Neuronal stem cell (in vitro differentiated cells): ENCODE data around the gene SMARCC2. TPM values are rescaled to one million over a fixed set of nuclear protein-coding genes. Genes with fewer than 3 reads are reported as not detected.

Experiments
- DNase-seq: peaks from one replicate; pipeline ENCODE4 v3.0.0-alpha.2; 2013; ENCODE audit warnings: low spot score
- H2AFZ ChIP-seq: one replicate; pipeline ENCODE4 v1.6.1; 2013; ENCODE audit warnings: mild to moderate bottlenecking, low read length, inconsistent platforms
- H2AK5ac ChIP-seq: 2 replicates; pipeline ENCODE4 v1.6.1; 2013; ENCODE audit warnings: low read depth, mild to moderate bottlenecking, inconsistent platforms, low read length, moderate library complexity, mixed read lengths
- H2BK120ac ChIP-seq: 2 replicates; pipeline ENCODE4 v1.6.1; 2013; ENCODE audit warnings: low read depth, mild to moderate bottlenecking, inconsistent platforms, low read length, moderate library complexity, mixed read lengths
- H2BK12ac ChIP-seq: one replicate; pipeline ENCODE4 v1.6.1; 2013; ENCODE audit warnings: low read length, inconsistent platforms
- H2BK15ac ChIP-seq: 2 replicates; pipeline ENCODE4 v1.6.1; 2013; ENCODE audit warnings: mild to moderate bottlenecking, low read length, inconsistent platforms, mixed read lengths
- H2BK5ac ChIP-seq: one replicate; pipeline ENCODE4 v1.6.1; 2013; ENCODE audit warnings: inconsistent platforms, mild to moderate bottlenecking, low read length, moderate library complexity
- H3K14ac ChIP-seq: one replicate; pipeline ENCODE4 v1.6.1; 2013; ENCODE audit warnings: low read length, inconsistent platforms
- H3K18ac ChIP-seq: 2 replicates; pipeline ENCODE4 v1.6.1; 2013; ENCODE audit warnings: low read length, inconsistent platforms
- H3K23ac ChIP-seq: 2 replicates; pipeline ENCODE4 v1.6.1; 2013; ENCODE audit warnings: low read depth, mild to moderate bottlenecking, mixed read lengths, low read length, inconsistent platforms; ENCODE audit not compliant: poor library complexity
- H3K27ac ChIP-seq: replicated peaks from 3 replicates; pipeline ENCODE4 v1.5.1; 2013; ENCODE audit warnings: low read length, inconsistent platforms
- H3K27me3 ChIP-seq, 3 experiments: 2 replicates each; pipeline ENCODE4 v1.6.1; 2013; ENCODE audit warnings: low read length in 3 of 3, mild to moderate bottlenecking in 2 of 3, inconsistent platforms in 1 of 3, low read depth in 1 of 3, mixed read lengths in 1 of 3, moderate library complexity in 1 of 3; ENCODE audit not compliant: control insufficient read depth in 3 of 3, insufficient read depth in 3 of 3
- H3K36me3 ChIP-seq, 2 donors: replicated peaks in 1 of 2; 2 replicates each; pipeline ENCODE4 v1.6.1; 2013; ENCODE audit warnings: low read length in 2 of 2; ENCODE audit not compliant: control insufficient read depth in 2 of 2, insufficient read depth in 2 of 2
- H3K4ac ChIP-seq: 2 replicates; pipeline ENCODE4 v1.6.1; 2013; ENCODE audit warnings: inconsistent platforms, mild to moderate bottlenecking, low read length, moderate library complexity
- H3K4me1 ChIP-seq, 2 donors: 1 replicate in 1 of 2; 2 replicates in 1 of 2; pipeline ENCODE4 v1.6.1; 2013; ENCODE audit warnings: low read length in 2 of 2, low read depth in 1 of 2; ENCODE audit not compliant: control insufficient read depth in 2 of 2, insufficient read depth in 1 of 2
- H3K4me2 ChIP-seq: one replicate; pipeline ENCODE4 v1.6.1; 2013; ENCODE audit warnings: mild to moderate bottlenecking, low read length, inconsistent platforms; ENCODE audit not compliant: insufficient read depth, poor library complexity, severe bottlenecking
- H3K4me3 ChIP-seq, 2 donors: 2 replicates each; pipeline ENCODE4 v1.5.1; 2013; ENCODE audit warnings: low read length in 2 of 2, mild to moderate bottlenecking in 2 of 2, inconsistent platforms in 1 of 2, moderate library complexity in 1 of 2
- H3K79me1 ChIP-seq: one replicate; pipeline ENCODE4 v1.6.1; 2013; ENCODE audit warnings: low read depth, mild to moderate bottlenecking, inconsistent platforms, low read length, moderate library complexity
- H3K9ac ChIP-seq: one replicate; pipeline ENCODE4 v1.6.1; 2013; ENCODE audit warnings: mild to moderate bottlenecking, low read depth, low read length, inconsistent platforms; ENCODE audit not compliant: poor library complexity
- H3K9me3 ChIP-seq, 2 donors: replicated peaks in 1 of 2; 2 replicates each; pipeline versions ENCODE3 to v1.6.1; 2013; ENCODE audit warnings: low read length in 2 of 2, mild to moderate bottlenecking in 2 of 2, inconsistent platforms in 1 of 2, low read depth in 1 of 2, mixed read lengths in 1 of 2, moderate library complexity in 1 of 2; ENCODE audit not compliant: control insufficient read depth in 2 of 2, insufficient read depth in 1 of 2
- H4K8ac ChIP-seq: one replicate; pipeline ENCODE4 v1.6.1; 2013; ENCODE audit warnings: low read depth, mild to moderate bottlenecking, inconsistent platforms, low read length, moderate library complexity
- H4K91ac ChIP-seq: one replicate; pipeline ENCODE4 v1.6.1; 2013; ENCODE audit warnings: low read length, low read depth, mild to moderate bottlenecking, inconsistent platforms; ENCODE audit not compliant: poor library complexity
- WGBS, 2 donors: extraction: QIAGEN DNeasy Blood & Tissue Kit; methylation state at CpG; one replicate each; pipeline ENCODE4 v1.1.7; 2013; ENCODE audit warnings: missing lambda C conversion rate in 2 of 2, mixed read lengths in 1 of 2; ENCODE audit not compliant: insufficient read length in 2 of 2, insufficient replicate concordance in 1 of 2; ENCODE audit errors: extremely low coverage in 2 of 2; 5-methylcytosine and 5-hydroxymethylcytosine counted together
- polyA plus RNA-seq, 2 experiments: library from polyadenylated mRNA; stranded (reverse); fragments of 200-250 nt; gene quantifications; one replicate each; pipeline ENCODE4 v1.2.3, GENCODE V29; 2013

Gene SMARCC2
- 69.4 TPM for polyA plus RNA-seq (2013, experiment 1 of 2)
- polyA plus RNA-seq (2013, experiment 2 of 2), result 66.2 TPM

GRCh38 chr12:56189099-56189917, at the start of gene SMARCC2:
Gene SMARCC2 (minus strand): TSS chr12:56189483. CDS start chr12:56189461, 22 bp downstream.
- H2BK5ac ChIP-seq, result peak within 1 kb of the TSS; percentile 96
- peak within 1 kb of the TSS; percentile 76 to 93 for H3K4me3 ChIP-seq
- peak within 1 kb of the TSS; percentile 78 for H3K4ac ChIP-seq
- no peaks in the 10 kb centered on the region for H3K27me3 ChIP-seq
- H3K18ac ChIP-seq, result peak within 1 kb of the TSS; percentile 99
- H4K8ac ChIP-seq, result no peak within 1 kb of the TSS
- H4K91ac ChIP-seq, result no peak within 1 kb of the TSS
- H3K4me1 ChIP-seq, result peaks cover 7 to 9% of the 10 kb centered on the region in 2 donors
- peak; percentile 87 for DNase-seq
- peak within 1 kb of the TSS; percentile 87 for H3K27ac ChIP-seq
- H3K79me1 ChIP-seq, result no peaks in the 10 kb centered on the region
- H2AK5ac ChIP-seq, result peak within 1 kb of the TSS; percentile 40
- WGBS, 2 donors, result no CpG with 5 or more reads among the region's 93 CpGs
- peak within 1 kb of the TSS; percentile 97 for H3K9ac ChIP-seq
- no peak within 1 kb of the TSS for H2BK120ac ChIP-seq
- peak within 1 kb of the TSS; percentile 56 for H2BK15ac ChIP-seq
- H3K14ac ChIP-seq, result peak within 1 kb of the TSS; percentile 25
- peak within 1 kb of the TSS; percentile 91 for H2AFZ ChIP-seq
- peak within 1 kb of the TSS; percentile 79 for H3K4me2 ChIP-seq
- H3K23ac ChIP-seq, result peak within 1 kb of the TSS; percentile 81
- no peaks in the 10 kb centered on the region for H3K9me3 ChIP-seq
- peaks cover 14 to 35% of the 10 kb centered on the region in 2 donors for H3K36me3 ChIP-seq
- H2BK12ac ChIP-seq, result no peak within 1 kb of the TSS

- DNase-seq, result no peak
- Histone ChIP-seq H3K4ac (no peak overlapping the region), H3K9ac (no peak overlapping the region), H2AFZ (no peak overlapping the region), H2BK15ac (no peak overlapping the region), H2BK5ac (peak overlapping the region; percentile 39), H2AK5ac (no peak overlapping the region), H2BK12ac (no peak overlapping the region), H3K27me3 (no peaks in the 10 kb centered on the region), H3K14ac (no peak overlapping the region), H4K8ac (no peak overlapping the region), H2BK120ac (no peak overlapping the region), H3K9me3 (peaks cover 5 to 7% of the 10 kb centered on the region in 2 donors), H3K27ac (no peak overlapping the region), H3K18ac (no peak overlapping the region), H3K36me3 (peaks cover 39 to 64% of the 10 kb centered on the region in 2 donors), H3K4me3 (no peak overlapping the region), H4K91ac (no peak overlapping the region), H3K23ac (no peak overlapping the region), H3K79me1 (peaks cover 4% of the 10 kb centered on the region), H3K4me2 (no peak overlapping the region), H3K4me1 (peaks cover 0 to 2% of the 10 kb centered on the region in 2 donors)
- WGBS, 2 donors, result no CpG with 5 or more reads among the region's 11 CpGs
These were observed 48.3 kb upstream of the SMARCC2 start for GRCh38 chr12:56237552-56237951.

GRCh38 chr12:56236985-56237384, 47.7 kb upstream of the SMARCC2 start:
- peaks cover 37 to 58% of the 10 kb centered on the region in 2 donors for H3K36me3 ChIP-seq
- H3K23ac ChIP-seq, result no peak overlapping the region
- no peak overlapping the region for H3K4ac ChIP-seq
- H2BK120ac ChIP-seq, result no peak overlapping the region
- peak overlapping the region; percentile 39 for H2BK5ac ChIP-seq
- H3K27ac ChIP-seq, result no peak overlapping the region
- no peak overlapping the region for H3K4me2 ChIP-seq
- no peak for DNase-seq
- H4K91ac ChIP-seq, result no peak overlapping the region
- no peak overlapping the region for H3K18ac ChIP-seq
- H2AFZ ChIP-seq, result no peak overlapping the region
- WGBS, 2 donors, result no CpG with 5 or more reads among the region's 5 CpGs
- H3K27me3 ChIP-seq, result no peaks in the 10 kb centered on the region
- H4K8ac ChIP-seq, result no peak overlapping the region
- H2AK5ac ChIP-seq, result no peak overlapping the region
- no peak overlapping the region for H3K14ac ChIP-seq
- peaks cover 0 to 2% of the 10 kb centered on the region in 2 donors for H3K4me1 ChIP-seq
- peaks cover 5 to 6% of the 10 kb centered on the region in 2 donors for H3K9me3 ChIP-seq
- H3K4me3 ChIP-seq, result no peak overlapping the region
- H3K79me1 ChIP-seq, result peaks cover 2% of the 10 kb centered on the region
- no peak overlapping the region for H3K9ac ChIP-seq
- H2BK12ac ChIP-seq, result no peak overlapping the region
- no peak overlapping the region for H2BK15ac ChIP-seq

GRCh38 chr12:56236091-56236490, 46.8 kb upstream of the SMARCC2 start:
- Histone ChIP-seq H2AK5ac (no peak overlapping the region), H2BK15ac (no peak overlapping the region), H3K4ac (no peak overlapping the region), H2AFZ (no peak overlapping the region), H3K14ac (no peak overlapping the region), H3K79me1 (no peaks in the 10 kb centered on the region), H4K8ac (no peak overlapping the region), H3K9ac (no peak overlapping the region), H3K27me3 (no peaks in the 10 kb centered on the region), H2BK120ac (no peak overlapping the region), H2BK12ac (no peak overlapping the region), H3K4me1 (peaks cover 0 to 2% of the 10 kb centered on the region in 2 donors), H3K23ac (no peak overlapping the region), H4K91ac (no peak overlapping the region), H2BK5ac (no peak overlapping the region), H3K36me3 (peaks cover 28 to 49% of the 10 kb centered on the region in 2 donors), H3K18ac (no peak overlapping the region), H3K4me2 (no peak overlapping the region), H3K9me3 (peaks cover 0 to 2% of the 10 kb centered on the region in 2 donors), H3K4me3 (no peak overlapping the region), H3K27ac (no peak overlapping the region)
- no peak for DNase-seq
- WGBS, 2 donors, result no CpG with 5 or more reads among the region's 6 CpGs
